Lung (tissue), 10 donors: Measurements from ENCODE around the gene A1CF. TPM values are rescaled to one million over a fixed set of nuclear protein-coding genes. Genes with fewer than 3 reads are reported as not detected.
"Not testable (repeated sequence)": the region's sequence is repeated elsewhere in the genome, so short reads cannot be mapped to it uniquely, and the experiment has no call there.

Source experiments
- ATAC-seq: fragments of 200-7000 bp; cut with Tn5 transposase; one replicate; pipeline ENCODE4 v1.9.1; 2020; ENCODE audit warnings: moderate number of reproducible peaks; ENCODE audit not compliant: insufficient read depth, low FRiP score
- DNase-seq, 3 donors: peaks; one replicate each; pipeline ENCODE4 v3.0.0-alpha.2; 2013 to 2017
- H3K27ac ChIP-seq, 2 donors: one replicate each; pipeline ENCODE4 v1.5.1; 2013; ENCODE audit warnings: mild to moderate bottlenecking in 2 of 2, moderate library complexity in 2 of 2, control low read depth in 1 of 2, inconsistent platforms in 1 of 2, low read depth in 1 of 2, low read length in 1 of 2
- H3K27me3 ChIP-seq, 3 donors: one replicate each; pipeline ENCODE4 v1.5.1; 2013; ENCODE audit warnings: low read length in 2 of 3; ENCODE audit not compliant: control insufficient read depth in 3 of 3, insufficient read depth in 3 of 3
- H3K36me3 ChIP-seq, 4 donors: one replicate each; pipeline ENCODE4 v1.5.1; 2013; ENCODE audit warnings: low read length in 4 of 4, mild to moderate bottlenecking in 1 of 4, moderate library complexity in 1 of 4; ENCODE audit not compliant: control insufficient read depth in 4 of 4, insufficient read depth in 4 of 4
- H3K4me1 ChIP-seq, 5 donors: one replicate each; pipeline ENCODE4 v1.5.1; 2013; ENCODE audit warnings: low read length in 5 of 5, mild to moderate bottlenecking in 2 of 5, moderate library complexity in 1 of 5; ENCODE audit not compliant: control insufficient read depth in 5 of 5, insufficient read depth in 5 of 5
- H3K4me3 ChIP-seq: one replicate; pipeline ENCODE4 v1.5.1; 2013; ENCODE audit warnings: mild to moderate bottlenecking, control low read depth, moderate library complexity
- H3K9ac ChIP-seq, 2 donors: one replicate each; pipeline ENCODE4 v1.5.1; 2013; ENCODE audit warnings: low read length in 2 of 2, control low read depth in 1 of 2; ENCODE audit not compliant: insufficient read depth in 1 of 2
- H3K9me3 ChIP-seq, 4 donors: one replicate each; pipeline ENCODE4 v1.5.1; 2013; ENCODE audit warnings: low read length in 3 of 4, mild to moderate bottlenecking in 1 of 4, moderate library complexity in 1 of 4; ENCODE audit not compliant: control insufficient read depth in 4 of 4, insufficient read depth in 3 of 4
- WGBS, 2 donors: extraction: QIAGEN DNeasy Blood & Tissue Kit; methylation state at CpG; one replicate each; pipeline ENCODE4 v1.1.7; 2013; 5-methylcytosine and 5-hydroxymethylcytosine counted together
- polyA plus RNA-seq, 2 donors: library from polyadenylated mRNA; stranded (reverse); fragments of 200-250 nt; gene quantifications; one replicate each; pipeline ENCODE4 v1.2.1, GENCODE V29; 2013
- total RNA-seq, 2 donors: library from RNA; depleted of rRNA in 1 of 2; stranded (reverse); fragments of >200 nt in 1 of 2; gene quantifications; one replicate each; pipeline ENCODE4 v1.2.1, GENCODE V29; 2014 to 2021
- donor health status: Bipolar disorder and iron deficiency.
- donor health status: healthy.
- donor health status: DM: yes; HTN: yes; CAD: no.

The A1CF gene
- total and polyA plus RNA-seq, 4 donors, result under 0.01 to 0.25 (median 0.05) TPM

GRCh38 chr10:50766774-50767513 lies 118.5 kb downstream of the A1CF start:
- not testable (repeated sequence) for ATAC-seq, H3K4me3 ChIP-seq, H3K27me3 ChIP-seq, H3K36me3 ChIP-seq, H3K27ac ChIP-seq, H3K4me1 ChIP-seq, DNase-seq, H3K9me3 ChIP-seq, H3K9ac ChIP-seq
- whole genome bisulfite sequencing, 2 donors, result 87 to 89% methylated on average over 5 of the region's 5 CpGs

Other genes starting within 250 kb of the A1CF start
- 1 to 10 TPM; 3.6 to 6.1 TPM for gene ASAH2B, start 145.7 kb downstream of the A1CF start, total RNA-seq
- 1 to 10 TPM; 2.9 to 3.1 TPM for gene ASAH2B, start 145.7 kb downstream of the A1CF start, polyA plus RNA-seq
- 10 to 100 TPM; 24.9 to 50.8 TPM for gene PRKG1, start 188.9 kb upstream of the A1CF start, total RNA-seq
- gene PRKG1, start 188.9 kb upstream of the A1CF start, polyA plus RNA-seq, result 1 to 10 TPM; 2.1 to 5.4 TPM